ENCODE measurements around the gene GDPD5.

DNA sequence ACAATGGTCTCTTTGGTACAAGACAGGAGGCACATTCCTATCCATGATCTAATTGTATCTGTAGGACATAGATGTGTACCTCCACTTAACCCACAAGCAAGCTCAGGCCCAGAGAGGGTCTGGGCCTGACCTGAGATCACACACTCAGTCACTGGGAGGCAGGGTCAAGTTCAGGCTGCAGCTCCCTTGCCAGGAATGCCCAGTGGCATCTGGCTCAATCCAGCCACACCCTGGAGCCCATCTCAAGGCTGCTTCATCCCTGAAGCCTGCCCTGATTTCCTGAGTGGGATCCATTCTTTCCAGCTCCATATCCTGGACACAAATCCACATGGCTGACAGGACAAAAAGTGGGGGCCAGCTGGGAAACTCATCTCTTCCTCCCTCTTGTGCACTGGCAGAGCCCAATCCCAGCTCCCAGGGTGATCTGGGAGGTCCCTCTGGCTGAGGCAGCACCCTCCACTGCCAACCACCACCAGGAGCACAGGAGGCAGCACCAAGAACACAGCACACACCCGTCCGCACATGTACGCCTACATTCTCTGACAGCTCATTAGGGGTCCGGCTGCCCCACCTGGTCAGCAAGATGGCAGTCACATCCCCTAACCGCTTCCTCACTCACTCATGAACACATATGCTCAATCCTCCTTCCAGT, 53.5 kb downstream of the GDPD5 start:
- no peak for TF ChIP-seq CTCF (IDR thresholded peaks at IDR 0.05)
- no peak for TF ChIP-seq POLR2A (IDR thresholded peaks at IDR 0.05)

Data from adrenal gland (tissue), 5 donors.